GM19397 (cell line): ENCODE results near the gene PTGFR.

Experiments used
- ATAC-seq: cut with Tn5 transposase; IDR thresholded peaks from one replicate; pipeline ENCODE4 v1.9.1; 2021; ENCODE audit warnings: mild to moderate bottlenecking, moderate library complexity; ENCODE audit not compliant: unreplicated experiment

PTGFR gene

GRCh38 chr1:78520216-78520615, 29.4 kb downstream of the PTGFR start:
- ATAC-seq, result no peak

- ATAC-seq, result no peak
Observed at GRCh38 chr1:78520843-78521242, 30.1 kb downstream of the PTGFR start.

- ATAC-seq, result no peak
Observed at GRCh38 chr1:78522136-78522535, 31.4 kb downstream of the PTGFR start.

GRCh38 chr1:78526496-78526895, 35.7 kb downstream of the PTGFR start:
- no peak for ATAC-seq

GRCh38 chr1:78527706-78528105, 36.9 kb downstream of the PTGFR start:
- ATAC-seq, result no peak

GRCh38 chr1:78533527-78533926, 42.8 kb downstream of the PTGFR start:
- ATAC-seq, result no peak

GRCh38 chr1:78535286-78535685, 44.5 kb downstream of the PTGFR start:
- no peak for ATAC-seq

GRCh38 chr1:78536427-78536826, 45.7 kb downstream of the PTGFR start:
- ATAC-seq, result no peak

- ATAC-seq, result no peak
Observed at GRCh38 chr1:78540048-78540447, 49.3 kb downstream of the PTGFR start.

- ATAC-seq, result no peak
Observed at GRCh38 chr1:78541479-78541878, 50.7 kb downstream of the PTGFR start.

- no peak for ATAC-seq
Observed at GRCh38 chr1:78543941-78544643, 53.3 kb downstream of the PTGFR start.

GRCh38 chr1:78547081-78547480, 56.3 kb downstream of the PTGFR start:
- no peak for ATAC-seq

- ATAC-seq, result no peak
Observed at GRCh38 chr1:78549331-78549730, 58.6 kb downstream of the PTGFR start.

GRCh38 chr1:78549891-78550290, 59.1 kb downstream of the PTGFR start:
- ATAC-seq, result no peak

- no peak for ATAC-seq
Observed at GRCh38 chr1:78553859-78554258, 63.1 kb downstream of the PTGFR start.

- ATAC-seq, result no peak
Observed at GRCh38 chr1:78554840-78555239, 64.1 kb downstream of the PTGFR start.

GRCh38 chr1:78559680-78560079, 68.9 kb downstream of the PTGFR start:
- ATAC-seq, result no peak

- ATAC-seq, result no peak
Observed at GRCh38 chr1:78560811-78561210, 70.0 kb downstream of the PTGFR start.

GRCh38 chr1:78561856-78562255, 71.1 kb downstream of the PTGFR start:
- no peak for ATAC-seq

- ATAC-seq, result no peak
Observed at GRCh38 chr1:78565393-78565792, 74.6 kb downstream of the PTGFR start.

GRCh38 chr1:78570539-78570938, 79.8 kb downstream of the PTGFR start:
- ATAC-seq, result no peak

- no peak for ATAC-seq
Observed at GRCh38 chr1:78577257-78578100, 86.7 kb downstream of the PTGFR start.
